Psoas muscle (tissue), 8 donors: ENCODE results near the gene KMO. TPM values are rescaled to one million over a fixed set of nuclear protein-coding genes. Genes with fewer than 3 reads are reported as not detected.

Experiments used
- ATAC-seq, 4 donors: fragments of 200-7000 bp; cut with Tn5 transposase; one replicate each; pipeline ENCODE4 v1.9.1; 2020; ENCODE audit warnings: moderate library complexity in 3 of 4, mild to moderate bottlenecking in 2 of 4
- DNase-seq, 2 donors: peaks; one replicate each; pipeline ENCODE4 v3.0.0-alpha.2; 2020
- H3K27ac ChIP-seq: fragments of 200-600 bp; one replicate; pipeline ENCODE4 v1.8.0; 2022
- H3K27me3 ChIP-seq, 3 donors: fragments of 200-600 bp in 1 of 3; one replicate each; pipeline versions ENCODE4 v1.6.1 to v1.8.0; 2013 to 2022; ENCODE audit warnings: low read length in 2 of 3, mild to moderate bottlenecking in 2 of 3, moderate library complexity in 1 of 3; ENCODE audit not compliant: insufficient read depth in 3 of 3
- H3K36me3 ChIP-seq, 2 donors: fragments of 200-600 bp in 1 of 2; one replicate each; pipeline versions ENCODE4 v1.6.1 to v1.8.0; 2013 to 2022; ENCODE audit warnings: low read depth in 1 of 2, mild to moderate bottlenecking in 1 of 2, moderate library complexity in 1 of 2; ENCODE audit not compliant: insufficient read depth in 1 of 2
- H3K4me1 ChIP-seq: fragments of 200-600 bp; one replicate; pipeline ENCODE4 v1.8.0; 2022
- H3K4me3 ChIP-seq: fragments of 200-600 bp; one replicate; pipeline ENCODE4 v1.8.0; 2022; ENCODE audit warnings: mild to moderate bottlenecking
- H3K9me3 ChIP-seq: fragments of 200-600 bp; one replicate; pipeline ENCODE4 v1.8.0; 2022
- WGBS, 3 donors: extraction: QIAGEN DNeasy Blood & Tissue Kit; methylation state at CpG; one replicate each; pipeline versions ENCODE4 v1.1.6 to v1.1.7; 2013; 5-methylcytosine and 5-hydroxymethylcytosine counted together
- intact Hi-C, 2 donors: fragments of 100-400 bp; cut with DNase I; formaldehyde crosslinking; loops; one replicate each; pipeline versions ENCODE4 v1.11.0 to v1.14.2; 2022
- polyA plus RNA-seq, 3 donors: library from polyadenylated mRNA; stranded (reverse); fragments of 200-250 nt; gene quantifications; one replicate each; pipeline ENCODE4 v1.2.3, GENCODE V29; 2013
- total RNA-seq, 4 donors: library from RNA; stranded (reverse); fragmentation: NEBNext Ultra II Directional in 2 of 4; extraction: Animal tissue kit (Norgen Biotek cat#: 25700) in 2 of 4; gene quantifications; one replicate each; pipeline versions ENCODE4 v1.2.1 to v1.2.4, GENCODE V29; 2021 to 2023
- TF ChIP-seq, protein P1 (sequence below): fragments of 200-600 bp; IDR thresholded peaks from one replicate; pipeline ENCODE4 v1.8.0; 2022; ENCODE audit warnings: antibody characterized with exemption
- donor health status: healthy with polysubstance abuse.
- donor health status: DM: no; HTN: no; CAD: no; lungs with moderate emphysema.
- donor health status: Bipolar disorder and iron deficiency.
- donor health status: healthy.
- donor health status: DM: yes; HTN: yes; CAD: no.
- donor health status: DM: no; HTN: no; CAD: no.
- donor health status: DM: no; HTN: no; CAD: no.
- donor health status: DM: yes; HTN: yes; CAD: no.

KMO gene
- total and polyA plus RNA-seq, 7 donors = 0.03 to 0.21 (median 0.06) TPM; not detected in 2

DNA sequence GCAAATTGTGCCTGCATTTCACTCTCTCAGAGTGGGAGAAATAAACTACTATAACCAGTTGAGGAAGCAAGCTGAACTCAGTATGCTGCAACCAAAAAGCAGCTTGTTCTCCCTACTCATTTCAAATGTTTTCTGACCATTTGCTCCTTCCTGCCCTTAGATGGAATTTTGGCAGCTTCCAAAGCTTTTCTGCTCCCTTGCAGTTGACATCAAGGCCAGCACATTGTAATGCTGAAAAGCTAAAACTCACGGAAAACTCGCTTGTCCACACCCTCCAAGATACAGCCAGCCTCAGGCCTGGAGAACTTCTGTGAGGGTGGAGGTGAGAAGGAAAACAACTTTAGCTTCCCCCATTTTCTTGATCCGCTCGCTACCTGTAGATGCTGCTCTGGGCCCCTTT is 113.0 kb downstream of the KMO start:
- peaks cover 0 to 2% (median 0%) of the 10 kb centered on the region in 3 donors for H3K27me3 ChIP-seq
- H3K27ac ChIP-seq = no peak overlapping the region
- no peak overlapping the region for H3K4me3 ChIP-seq
- H3K9me3 ChIP-seq = no peaks in the 10 kb centered on the region
- ATAC-seq (no peak), DNase-seq (no peak)
- intact Hi-C loops = loop anchor here in 1 of 2 donors (10.0 kb wide), 1 partner anchor 200 kb away; the partner anchor contains the start of gene EXO1
- TF ChIP-seq, protein P1, sequence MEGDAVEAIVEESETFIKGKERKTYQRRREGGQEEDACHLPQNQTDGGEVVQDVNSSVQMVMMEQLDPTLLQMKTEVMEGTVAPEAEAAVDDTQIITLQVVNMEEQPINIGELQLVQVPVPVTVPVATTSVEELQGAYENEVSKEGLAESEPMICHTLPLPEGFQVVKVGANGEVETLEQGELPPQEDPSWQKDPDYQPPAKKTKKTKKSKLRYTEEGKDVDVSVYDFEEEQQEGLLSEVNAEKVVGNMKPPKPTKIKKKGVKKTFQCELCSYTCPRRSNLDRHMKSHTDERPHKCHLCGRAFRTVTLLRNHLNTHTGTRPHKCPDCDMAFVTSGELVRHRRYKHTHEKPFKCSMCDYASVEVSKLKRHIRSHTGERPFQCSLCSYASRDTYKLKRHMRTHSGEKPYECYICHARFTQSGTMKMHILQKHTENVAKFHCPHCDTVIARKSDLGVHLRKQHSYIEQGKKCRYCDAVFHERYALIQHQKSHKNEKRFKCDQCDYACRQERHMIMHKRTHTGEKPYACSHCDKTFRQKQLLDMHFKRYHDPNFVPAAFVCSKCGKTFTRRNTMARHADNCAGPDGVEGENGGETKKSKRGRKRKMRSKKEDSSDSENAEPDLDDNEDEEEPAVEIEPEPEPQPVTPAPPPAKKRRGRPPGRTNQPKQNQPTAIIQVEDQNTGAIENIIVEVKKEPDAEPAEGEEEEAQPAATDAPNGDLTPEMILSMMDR = no peak
- H3K36me3 ChIP-seq = no peaks in the 10 kb centered on the region
- WGBS, 3 donors = 61 to 66% (median 62%) methylated on average over 4 of the region's 4 CpGs
- no peaks in the 10 kb centered on the region for H3K4me1 ChIP-seq

Other genes starting within 250 kb of the KMO start
- not detected for gene RGS7, start 175.2 kb upstream of the KMO start, total RNA-seq
- gene RGS7, start 175.2 kb upstream of the KMO start, polyA plus RNA-seq = under 1 TPM in 1 of 3 donors, not detected in 2; 0.04 TPM
- 100 to 1,000 TPM; 111 to 164 (median 140) TPM for gene FH, start 12.6 kb upstream of the KMO start, total RNA-seq
- gene FH, start 12.6 kb upstream of the KMO start, polyA plus RNA-seq = 100 to 1,000 TPM; 105 to 124 (median 105) TPM
- 10 to 100 TPM in 1 of 4 donors, 1 to 10 TPM in 3; 3.5 to 10.7 (median 5.4) TPM for gene CHML, start 108.0 kb downstream of the KMO start, total RNA-seq
- gene CHML, start 108.0 kb downstream of the KMO start, polyA plus RNA-seq = 1 to 10 TPM; 2.4 to 5.6 (median 4.2) TPM
- 1 to 10 TPM; 1.7 to 4.7 (median 3.8) TPM for gene OPN3, start 108.0 kb downstream of the KMO start, total RNA-seq
- 1 to 10 TPM; 2.4 to 7.0 (median 5.8) TPM for gene OPN3, start 108.0 kb downstream of the KMO start, polyA plus RNA-seq
- not detected for gene WDR64, start 119.9 kb downstream of the KMO start, total RNA-seq
- gene WDR64, start 119.9 kb downstream of the KMO start, polyA plus RNA-seq = not detected